Lower leg skin (tissue), 3 donors: ENCODE results near the gene TSC2.
"Not testable (repeated sequence)": the region's sequence is repeated elsewhere in the genome, so short reads cannot be mapped to it uniquely, and the experiment has no call there.

Experiments
- CTCF ChIP-seq, 3 donors: fragments of 450-650 bp; IDR thresholded peaks; one replicate each; pipeline ENCODE4 v1.5.1; 2016; ENCODE audit warnings: antibody characterized with exemption in 3 of 3, mild to moderate bottlenecking in 3 of 3, moderate library complexity in 2 of 3
- POLR2A ChIP-seq, 2 donors: fragments of 450-650 bp; IDR thresholded peaks; one replicate each; pipeline ENCODE4 v1.6.1; 2016 to 2017; ENCODE audit warnings: antibody characterized with exemption in 2 of 2, mild to moderate bottlenecking in 1 of 2, moderate library complexity in 1 of 2

GRCh38 chr16:2108446-2109270, 60.9 kb downstream of the TSC2 start:
- TF ChIP-seq CTCF, POLR2A (IDR thresholded peaks at IDR 0.05): not testable (repeated sequence)
